Medulla oblongata (tissue), 1 donor: ENCODE results near the gene POLA1.

Experiments used
- DNase-seq: peaks from one replicate; pipeline ENCODE4 v3.0.0-alpha.2; 2015; ENCODE audit errors: extremely low spot score

POLA1 gene

DNA sequence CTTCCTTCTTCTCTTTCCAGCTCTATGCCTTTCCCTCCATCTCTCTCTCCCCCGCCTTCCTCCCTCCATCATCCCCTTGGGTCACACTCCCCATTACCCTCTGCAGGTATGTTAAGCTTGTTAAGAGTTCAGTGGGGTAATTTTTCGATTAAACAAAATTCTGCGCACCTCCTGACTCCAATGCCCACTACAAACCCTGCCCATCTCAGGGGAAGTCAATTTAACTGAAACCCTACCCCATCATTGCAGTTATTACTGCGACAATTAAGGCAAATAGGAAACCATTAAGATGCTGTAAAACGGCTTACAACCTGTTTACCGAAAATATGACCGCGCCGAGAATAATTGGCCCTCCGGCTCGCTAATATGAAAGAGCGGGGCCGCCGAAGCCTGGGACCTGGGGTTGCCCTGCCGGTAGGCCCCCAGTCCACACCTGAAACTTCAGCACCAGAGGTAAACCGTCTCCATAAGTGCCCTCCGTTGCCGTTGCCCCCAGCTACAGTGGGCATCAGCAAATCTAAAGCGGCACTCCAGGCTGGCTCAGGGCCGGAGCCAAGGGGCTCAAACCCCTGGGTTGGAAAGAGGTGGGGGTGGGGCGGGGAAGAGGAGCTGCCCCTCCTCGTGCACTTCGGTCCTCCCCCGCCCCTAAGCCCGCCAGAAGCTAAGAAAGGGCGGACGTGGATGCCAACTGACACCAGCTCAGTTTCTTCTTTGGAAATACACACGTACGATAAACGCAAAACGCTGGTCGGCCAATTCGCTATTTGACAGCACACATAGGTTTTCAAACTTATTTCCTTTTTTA, 317.3 kb downstream of the POLA1 start:
- no peak for DNase-seq

DNA sequence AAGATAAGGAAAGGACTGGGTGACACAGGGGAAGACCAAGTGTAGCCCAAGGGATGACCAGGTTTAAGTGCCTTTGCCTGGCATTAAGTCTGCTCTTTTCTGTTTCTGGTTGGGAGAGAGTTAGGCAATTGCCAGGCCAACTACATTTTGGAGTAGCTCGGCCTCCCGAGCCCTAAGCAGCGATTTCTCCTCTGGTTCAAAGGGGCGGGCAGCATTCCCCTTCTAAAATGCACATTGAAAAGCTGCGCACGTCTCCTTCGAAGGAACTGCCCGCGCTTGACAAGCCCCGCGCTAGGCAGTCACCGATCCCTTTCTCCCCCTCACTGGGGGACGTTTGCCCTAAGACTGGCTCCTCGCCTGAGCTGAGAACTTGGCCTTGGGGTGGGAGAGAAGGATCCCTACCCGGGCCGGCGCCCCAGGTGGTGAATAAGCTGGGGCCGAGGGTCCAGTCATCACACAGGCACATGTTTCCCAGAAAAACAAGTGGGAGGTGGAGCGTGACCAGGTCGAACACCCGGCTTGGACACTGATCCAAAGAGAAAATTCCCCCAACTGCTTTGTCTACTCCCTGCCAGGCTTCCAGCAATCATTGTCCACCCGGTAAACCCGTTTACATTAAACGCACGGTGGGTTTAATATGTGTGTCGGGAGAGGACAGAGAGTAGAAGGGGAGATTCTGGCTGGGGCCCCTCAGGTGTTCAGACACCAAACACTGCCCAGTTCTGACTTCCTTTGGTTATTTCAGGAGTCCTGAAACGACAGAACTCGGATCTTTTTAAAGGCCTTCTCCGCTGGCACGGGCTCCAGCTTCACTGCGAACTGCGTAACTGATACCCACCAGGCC, 318.1 kb downstream of the POLA1 start:
- DNase-seq = no peak

DNA sequence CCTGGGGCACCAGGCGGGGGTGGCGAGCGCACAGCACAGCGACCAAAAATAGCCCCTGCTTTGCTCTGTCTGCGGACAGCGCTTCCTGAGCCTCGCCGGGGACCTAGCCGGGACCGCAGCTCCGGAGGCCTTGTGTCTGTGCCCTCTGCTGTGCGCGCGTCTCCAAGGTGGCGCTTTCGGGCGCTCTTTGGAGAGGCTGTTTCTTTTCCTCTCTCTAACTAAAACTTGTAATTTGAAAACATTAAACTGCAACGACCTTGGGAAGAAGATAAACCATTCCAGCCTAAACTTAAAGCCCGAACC, 318.7 kb downstream of the POLA1 start:
- no peak for DNase-seq

DNA sequence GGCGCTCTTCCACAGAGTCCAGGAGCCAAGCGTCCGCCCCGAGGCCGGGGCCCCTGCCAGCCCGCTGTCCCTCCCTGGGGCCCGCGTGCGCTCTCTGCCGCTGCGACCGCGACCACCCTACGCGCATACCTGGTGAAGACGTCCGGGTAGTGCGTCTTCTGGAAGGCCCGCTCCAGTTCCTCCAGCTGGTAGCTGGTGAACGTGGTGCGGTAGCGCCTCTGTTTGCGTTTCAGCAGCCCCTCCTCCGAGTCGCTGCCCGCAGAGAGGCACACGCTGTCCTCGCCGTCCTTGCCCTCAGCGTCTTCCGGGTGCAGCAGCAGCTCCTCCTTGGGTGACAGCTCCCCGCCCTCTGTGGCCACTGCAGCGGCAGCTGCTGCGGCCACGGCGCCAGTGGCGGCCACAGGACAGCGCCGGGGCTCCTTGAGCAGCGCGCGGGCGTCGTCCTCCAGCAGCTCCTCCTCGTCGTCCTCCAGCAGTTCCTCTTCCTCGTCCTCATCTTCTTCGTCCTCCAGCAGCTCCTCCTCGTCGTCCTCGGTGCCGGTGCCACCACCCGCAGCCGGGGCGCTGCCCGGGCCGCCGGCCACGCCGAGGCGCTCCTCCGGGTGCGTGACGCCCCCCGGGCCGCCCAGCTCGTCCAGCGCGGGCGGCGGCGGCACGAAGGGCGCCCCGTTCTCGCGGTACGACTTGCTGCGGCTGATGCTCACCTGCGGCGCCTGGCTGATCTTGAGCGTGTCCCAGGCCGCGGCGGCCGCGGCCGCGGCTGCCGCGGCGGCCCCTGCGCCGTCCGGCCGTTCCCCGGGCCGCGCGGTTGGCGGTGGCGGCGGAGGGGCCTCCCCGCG, 319.3 kb downstream of the POLA1 start:
- DNase-seq = no peak

DNA sequence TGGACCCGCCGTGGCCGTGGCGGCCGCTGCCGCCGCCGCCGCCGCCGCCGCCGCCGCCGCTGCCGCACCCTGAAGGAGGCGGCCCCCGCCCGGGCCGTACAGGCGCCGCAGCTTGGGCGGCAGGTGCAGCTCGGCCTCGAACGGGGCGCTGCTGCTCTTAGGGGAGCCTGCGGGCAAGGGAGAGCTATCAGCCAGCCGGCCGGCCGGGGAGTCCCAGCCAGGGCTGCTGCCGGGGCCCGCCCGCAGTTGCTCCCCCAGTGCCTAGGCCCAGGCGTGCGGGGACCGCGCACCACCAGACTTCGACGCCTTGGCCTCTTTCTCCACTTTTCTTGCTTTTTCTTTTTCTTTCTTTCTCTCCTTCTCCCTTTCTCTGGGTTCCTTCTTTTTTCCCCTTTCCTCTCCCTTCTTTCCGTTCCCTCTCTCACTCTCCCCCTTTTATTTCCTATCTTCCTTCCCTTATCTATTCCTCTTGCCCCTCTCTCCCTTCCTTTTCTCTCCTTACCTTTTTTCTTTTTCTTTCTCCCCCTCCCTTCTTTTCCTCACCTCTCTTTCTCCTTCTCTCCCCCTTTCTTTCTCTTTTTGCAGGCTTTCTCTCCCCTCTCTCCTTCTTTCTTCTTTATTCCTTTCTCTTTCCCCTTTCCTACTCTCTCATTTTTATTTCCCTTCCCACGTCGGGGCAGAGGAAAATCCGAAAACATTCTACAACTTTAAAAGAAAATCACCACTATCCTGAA, 320.1 kb downstream of the POLA1 start:
- DNase-seq = no peak

DNA sequence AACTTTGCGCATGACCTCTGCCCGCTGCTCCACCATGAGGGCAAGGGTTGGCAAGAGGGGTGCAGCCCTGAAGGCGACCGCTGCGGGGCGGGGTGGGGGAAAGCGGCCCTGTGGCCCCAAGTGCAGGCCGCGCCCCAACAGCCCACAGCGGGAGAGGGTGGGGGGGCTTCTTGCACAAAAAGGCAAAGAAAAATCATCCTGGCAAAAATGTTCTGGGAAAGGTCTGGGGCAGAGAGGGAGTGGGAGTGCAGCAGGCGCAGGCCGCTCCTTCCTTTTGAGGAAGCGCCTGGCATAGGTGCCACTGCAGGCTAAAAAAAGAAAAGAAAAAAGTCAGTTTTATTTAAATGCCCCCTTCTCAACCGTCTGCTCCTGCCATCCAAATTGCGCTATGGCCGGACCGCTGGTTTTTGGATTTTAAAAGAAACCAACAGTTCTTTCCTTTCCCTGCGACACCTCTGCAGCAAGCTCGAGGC, 320.7 kb downstream of the POLA1 start:
- DNase-seq = no peak

DNA sequence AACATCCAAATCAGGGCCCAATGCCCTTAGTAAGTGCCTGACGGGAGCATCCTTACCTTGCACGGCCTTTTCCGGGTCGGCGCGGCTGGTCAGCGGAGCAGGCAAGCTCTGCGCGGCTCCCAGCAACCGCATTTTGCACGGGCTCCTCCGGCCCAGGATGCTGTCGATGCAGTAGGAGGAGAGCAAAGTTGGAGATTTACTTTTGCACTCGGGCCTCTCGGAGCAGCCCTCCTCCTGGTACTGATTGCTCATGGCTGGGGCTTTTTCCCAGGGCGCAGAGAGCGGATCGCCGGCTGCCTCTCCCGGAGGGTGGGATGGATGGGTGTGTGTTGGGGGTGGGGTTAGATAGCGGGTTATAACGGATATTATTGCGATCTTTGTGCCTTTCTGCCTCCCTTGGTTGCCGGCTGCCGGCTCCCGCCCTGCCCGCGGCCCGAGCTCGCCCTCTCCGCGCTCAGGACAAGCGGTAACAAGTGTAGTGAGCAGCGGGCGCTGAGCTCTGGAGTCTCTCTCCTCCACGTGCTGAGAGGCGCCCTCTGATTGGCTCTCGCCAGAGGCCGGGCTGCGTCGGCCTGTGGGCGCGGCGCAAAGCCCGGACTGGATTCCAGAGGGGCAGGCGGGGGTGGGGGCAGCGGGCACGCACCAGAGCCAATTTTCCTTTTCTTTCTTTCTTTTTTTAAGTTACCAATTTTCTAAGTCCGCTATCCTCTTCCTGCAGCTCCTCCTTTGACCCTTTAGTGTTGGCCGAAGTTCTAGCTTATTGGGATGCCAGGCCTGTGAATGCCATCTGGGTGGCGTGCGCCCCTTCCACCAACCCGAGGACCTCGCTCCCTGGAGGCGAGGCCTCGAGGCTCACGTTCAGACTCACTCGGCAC, 322.0 kb downstream of the POLA1 start, which contains the start of gene ARX:
TSS of gene ARX (minus strand) at position 480 of the 875 bp plus-strand sequence. CDS start at position 252, 228 bp downstream.
- DNase-seq = peak; percentile 19

DNA sequence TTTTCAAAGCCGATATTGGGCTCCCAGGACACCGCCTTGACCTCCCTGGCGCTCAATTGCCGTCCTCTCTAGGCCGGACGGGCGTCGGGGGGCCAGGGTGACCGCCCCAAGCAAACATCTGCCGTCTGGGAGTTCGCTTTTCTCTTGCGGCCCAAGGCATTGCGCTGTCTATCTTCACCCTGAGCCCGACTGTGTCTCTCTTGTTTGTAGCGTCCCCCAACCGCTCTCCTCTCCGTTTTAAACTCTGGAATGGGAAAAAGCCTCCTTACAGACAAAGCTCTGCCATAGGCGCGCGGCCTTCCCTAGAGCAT, 322.6 kb downstream of the POLA1 start:
- no peak for DNase-seq

DNA sequence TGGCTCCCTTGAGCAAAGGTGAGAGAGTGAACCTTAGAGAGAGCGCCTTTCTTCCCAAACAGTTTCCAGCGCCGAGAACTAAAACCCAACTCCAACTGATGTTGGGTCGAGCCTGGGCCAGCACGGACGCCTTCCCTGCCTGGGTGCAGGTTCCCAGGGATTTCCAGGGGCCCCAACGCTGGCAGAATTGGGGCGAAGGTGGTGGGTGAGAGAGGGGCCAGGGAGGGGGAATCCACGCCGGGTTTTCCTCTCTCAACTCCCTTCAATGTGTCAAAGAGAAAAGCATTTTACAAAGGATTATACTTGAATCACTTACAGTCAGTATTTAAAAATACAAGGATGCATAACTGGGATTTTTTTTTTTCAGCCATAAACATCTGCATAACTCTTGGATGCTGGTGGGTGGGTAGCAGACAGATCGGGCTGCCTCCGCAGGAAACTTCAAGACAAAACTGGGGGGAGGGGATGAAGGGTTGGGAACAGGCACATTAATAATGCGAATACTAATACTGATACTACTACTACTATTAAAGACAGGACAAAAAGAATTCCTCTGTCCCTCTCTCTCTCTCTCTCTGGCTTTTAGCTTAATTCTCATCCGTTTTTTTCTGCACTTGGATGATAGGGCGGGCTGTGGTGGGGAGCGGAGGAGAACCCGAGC, 323.4 kb downstream of the POLA1 start:
- no peak for DNase-seq

DNA sequence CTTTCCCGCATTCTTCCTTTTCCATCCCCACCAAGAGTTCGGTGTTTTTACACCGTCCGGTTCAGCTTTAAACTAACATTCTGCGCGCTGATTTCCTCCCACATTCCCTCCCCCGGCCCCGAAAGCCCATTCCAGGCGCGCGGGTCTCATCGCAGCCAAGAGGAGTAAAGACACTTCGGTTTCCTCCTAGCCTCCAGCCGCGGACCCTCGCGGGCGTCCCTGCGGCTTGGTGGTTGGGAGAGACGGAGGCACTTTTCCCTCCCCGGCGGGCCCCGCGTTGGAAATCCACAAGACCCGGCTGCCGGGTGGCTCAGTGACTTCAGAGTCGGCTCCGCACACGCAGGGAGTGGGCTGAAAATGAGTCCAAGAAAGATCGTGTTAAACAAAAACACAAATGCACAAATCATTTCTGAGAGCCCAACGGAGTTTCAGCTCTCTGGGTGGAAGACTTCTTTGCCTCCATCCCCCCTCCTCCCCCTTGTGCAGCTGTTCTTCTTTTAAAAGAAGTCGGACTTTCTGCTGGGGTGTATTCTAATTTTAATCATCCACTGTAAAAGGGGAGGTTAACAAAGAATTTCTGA, 324.0 kb downstream of the POLA1 start:
- DNase-seq = no peak

DNA sequence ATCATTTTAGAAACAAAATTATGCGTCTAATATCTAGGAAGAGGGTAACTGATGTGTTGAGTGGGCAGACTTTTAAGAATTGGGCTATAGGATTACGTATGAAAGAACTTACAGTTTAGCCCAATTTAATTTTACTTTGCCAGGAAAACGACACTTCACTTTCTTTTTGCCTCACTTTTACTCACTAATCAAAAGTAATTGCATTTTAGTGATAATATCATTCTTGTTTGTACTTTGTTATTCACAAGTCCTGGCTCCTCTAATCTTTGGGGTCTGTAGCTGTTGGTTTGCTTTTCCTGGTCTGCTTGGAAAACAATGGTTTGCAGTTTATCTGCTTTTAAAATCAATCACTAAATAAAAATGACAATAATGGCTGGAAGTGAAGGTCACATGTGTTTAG, 325.0 kb downstream of the POLA1 start:
- DNase-seq = no peak

DNA sequence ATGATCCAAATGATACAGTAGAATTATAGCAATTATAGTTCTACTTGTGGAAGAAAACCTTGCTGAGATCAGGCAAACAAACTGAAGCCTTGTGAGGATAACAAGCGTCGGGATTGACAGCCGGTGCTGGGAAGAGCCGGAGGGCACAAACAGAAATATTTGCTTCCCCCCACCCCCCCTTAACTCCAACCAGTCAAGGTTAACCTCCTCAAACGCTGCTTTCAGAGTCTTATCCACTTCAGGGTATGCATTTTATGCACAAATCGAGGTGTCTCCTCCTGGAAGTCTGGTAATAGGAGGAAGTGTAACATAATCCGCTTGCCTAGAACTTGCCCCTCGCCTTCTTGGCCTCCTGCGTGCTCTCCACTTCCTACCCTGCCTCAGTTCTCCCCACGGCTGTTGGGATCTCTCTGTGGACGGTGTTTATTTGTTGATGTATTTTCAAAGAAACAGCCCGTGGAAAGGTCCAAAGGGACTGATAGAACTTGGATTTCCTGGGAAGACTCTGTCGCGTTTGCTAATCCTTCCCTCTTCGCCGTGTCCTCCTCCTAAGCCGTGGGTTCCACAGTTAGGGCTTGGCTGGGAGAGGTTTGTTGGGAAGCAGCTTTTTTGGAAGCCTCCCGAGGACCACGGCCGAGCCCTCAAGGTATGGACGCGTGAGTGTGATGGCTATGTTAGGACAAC, 326.1 kb downstream of the POLA1 start:
- no peak for DNase-seq

DNA sequence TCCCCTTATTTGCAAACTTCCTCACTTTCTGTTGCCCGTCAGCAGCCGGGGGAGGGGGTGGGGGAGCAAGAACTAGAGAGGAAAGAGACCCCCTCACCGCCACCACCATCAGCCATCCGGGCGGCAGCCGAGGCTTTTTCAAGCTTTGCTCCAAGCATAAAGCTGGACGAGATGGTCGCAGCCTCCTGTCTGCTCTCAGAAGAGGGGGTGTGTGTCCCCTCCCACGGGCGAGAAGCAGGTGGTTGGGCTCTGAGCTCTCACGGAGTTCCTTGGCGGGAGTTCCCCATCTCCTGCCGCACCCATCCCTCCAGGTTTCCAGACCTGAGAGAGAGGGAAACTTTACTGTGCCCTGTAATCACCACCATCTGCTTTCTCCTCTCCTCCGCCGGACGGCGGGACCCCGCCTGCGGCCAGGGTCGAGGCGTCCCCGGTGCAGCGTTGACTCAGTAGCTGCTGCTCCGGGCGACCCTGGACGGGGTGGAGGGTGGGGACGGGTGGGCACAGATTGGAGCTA, 326.7 kb downstream of the POLA1 start:
- no peak for DNase-seq

DNA sequence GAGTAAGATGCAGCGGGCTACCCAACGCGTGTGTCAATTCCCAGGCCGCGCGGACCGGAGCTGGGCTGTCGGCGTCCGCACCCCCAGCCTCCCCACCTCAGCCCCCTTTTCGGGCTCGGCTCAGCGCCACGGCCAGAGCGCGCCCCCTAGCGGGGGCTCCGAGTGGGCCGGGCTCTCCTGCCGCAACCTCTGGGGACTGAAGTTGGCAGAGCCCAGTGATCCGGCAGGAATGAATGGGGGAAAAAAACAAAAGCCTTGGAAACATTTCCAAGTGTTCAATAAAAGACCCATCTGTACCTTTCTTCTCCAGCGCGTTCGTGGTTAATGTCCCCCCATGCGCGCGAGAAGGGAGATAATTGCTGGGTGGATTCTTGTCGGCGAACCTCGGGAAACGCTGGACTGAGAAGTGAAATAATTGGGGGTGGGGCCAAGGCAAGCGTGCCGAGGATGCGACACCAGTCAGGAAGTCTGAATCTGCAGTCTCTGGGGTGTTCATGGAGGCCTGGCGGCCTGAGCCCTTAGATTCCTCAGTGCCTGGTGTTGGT, 327.3 kb downstream of the POLA1 start:
- no peak for DNase-seq

DNA sequence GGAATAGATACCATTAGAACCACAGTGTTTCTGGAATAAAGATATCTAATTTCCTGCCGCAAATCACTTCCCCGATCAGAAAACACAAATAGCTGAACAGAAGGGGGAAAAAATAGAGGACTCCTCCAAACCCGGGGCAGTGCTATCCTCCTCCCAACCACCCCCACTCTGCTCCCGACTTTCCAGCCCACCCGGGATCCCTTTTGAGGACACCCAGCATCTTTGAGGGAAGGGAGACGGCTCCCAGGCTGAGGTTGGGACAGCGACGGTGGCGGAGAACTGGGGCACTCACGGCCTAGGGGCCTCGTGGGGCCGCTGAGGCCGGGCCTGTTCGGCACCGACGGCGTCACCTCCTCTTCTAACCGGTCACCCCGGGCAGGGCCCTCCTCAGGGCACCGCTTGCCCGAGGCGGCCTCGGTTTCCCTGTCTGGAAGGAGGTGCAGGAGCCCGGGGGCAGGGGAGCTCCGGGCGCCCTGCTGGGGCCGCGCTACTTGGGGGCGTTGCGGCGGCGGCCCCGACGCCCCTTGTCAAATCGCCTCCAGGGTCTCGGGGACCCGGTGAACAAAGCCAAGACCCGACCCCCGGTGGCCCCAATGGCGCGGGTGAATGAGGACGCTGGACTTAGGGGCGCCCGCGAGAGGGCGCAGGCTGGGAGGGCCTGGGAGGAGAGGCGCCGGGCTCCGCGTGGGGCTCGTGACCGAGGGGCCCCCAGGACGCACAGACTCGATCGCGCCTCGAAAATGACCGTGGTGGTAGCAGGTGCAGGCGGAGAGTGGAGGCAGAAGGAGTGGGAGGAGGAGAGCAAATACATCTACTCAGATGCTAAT, 329.0 kb downstream of the POLA1 start:
- DNase-seq = no peak

DNA sequence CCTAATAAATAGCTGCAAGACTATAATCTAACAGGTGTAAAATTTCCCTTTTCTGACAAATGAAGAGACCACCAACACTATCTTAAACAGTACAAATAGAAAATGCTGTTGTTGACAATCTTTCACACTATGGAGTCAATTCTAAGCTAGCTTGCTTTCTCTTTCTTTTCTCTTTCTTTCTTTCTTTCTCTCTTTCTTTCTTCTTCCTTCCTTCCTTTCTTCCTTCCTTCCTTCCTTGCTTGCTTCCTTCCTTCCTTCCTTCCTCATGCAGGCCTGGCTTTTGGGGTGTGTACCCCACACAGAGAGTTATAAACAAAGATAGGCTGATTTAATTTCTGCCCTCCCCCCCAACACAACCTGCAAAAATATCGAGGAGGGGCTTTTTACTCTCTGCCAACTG, 330.2 kb downstream of the POLA1 start:
- no peak for DNase-seq

DNA sequence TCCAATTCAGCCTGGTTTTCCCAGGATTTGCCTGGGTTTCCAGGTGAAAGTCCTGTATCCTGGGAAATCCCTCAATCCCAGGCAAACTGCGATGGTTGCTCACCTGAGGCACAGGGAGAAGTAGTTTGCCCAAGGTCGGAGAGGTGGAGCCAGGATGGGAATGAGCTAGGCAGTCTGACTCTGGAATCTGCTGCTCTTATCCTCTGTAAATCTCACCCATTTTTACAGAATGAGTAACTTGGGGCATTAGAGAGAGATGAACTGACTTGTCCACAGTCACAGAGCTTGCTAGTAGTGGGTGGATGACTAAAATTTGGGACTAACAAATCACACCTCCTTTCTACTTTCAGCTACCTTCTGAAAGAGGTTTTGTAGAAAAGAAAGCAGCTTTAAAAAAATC, 331.9 kb downstream of the POLA1 start:
- DNase-seq = no peak

DNA sequence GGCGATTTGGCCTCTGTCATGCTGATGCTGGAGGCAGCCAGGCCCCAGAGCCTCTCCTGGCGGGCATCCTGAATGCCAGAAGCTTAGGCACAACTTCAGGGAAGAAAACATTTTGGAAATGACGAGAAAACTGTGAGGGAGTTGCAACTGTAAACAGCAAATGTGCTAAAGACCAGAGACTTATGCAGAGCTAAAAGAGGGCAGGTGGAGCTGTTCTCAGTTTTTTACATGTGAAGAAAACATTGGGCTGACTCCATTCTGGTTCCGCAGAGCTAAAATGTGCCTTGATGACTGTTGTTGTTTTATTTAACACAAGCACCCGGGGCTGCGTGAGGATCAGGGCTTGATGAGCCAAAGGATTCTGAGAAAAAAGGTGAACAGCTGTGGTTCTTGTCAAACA, 332.9 kb downstream of the POLA1 start:
- no peak for DNase-seq
